Activated CD4-positive, alpha-beta T cell treated with anti-CD3 and anti-CD28 coated beads for 4 hours (primary cell): Measurements from ENCODE around the gene PIM2.

Experiments
- DNase-seq, 2 donors: peaks; one replicate each; pipeline ENCODE4 v3.0.0-alpha.2; 2020

PIM2 gene

GRCh38 chrX:48918643-48919340 is at the start of gene PIM2:
PIM2 (minus strand) TSS chrX:48919024; CDS start chrX:48918834, 190 bp downstream.
- DNase-seq: peak; percentile 88 to 91

- DNase-seq: no peak
These were observed 49.6 kb upstream of the PIM2 start for GRCh38 chrX:48968377-48968776.

GRCh38 chrX:48966796-48967579 is 48.2 kb upstream of the PIM2 start:
- no peak for DNase-seq

GRCh38 chrX:48965959-48966358 is 47.1 kb upstream of the PIM2 start:
- no peak for DNase-seq

- DNase-seq: no peak
These were observed 42.8 kb upstream of the PIM2 start for GRCh38 chrX:48961585-48962091.

GRCh38 chrX:48960291-48960690 is 41.5 kb upstream of the PIM2 start:
- no peak for DNase-seq

GRCh38 chrX:48958635-48959094 is 39.8 kb upstream of the PIM2 start:
- no peak for DNase-seq

- DNase-seq: peak; percentile 88 to 93
These were observed 39.2 kb upstream of the PIM2 start for GRCh38 chrX:48957827-48958634.

- DNase-seq: peak; percentile 62 to 69
These were observed 38.6 kb upstream of the PIM2 start, which contains the start of gene OTUD5 for GRCh38 chrX:48957477-48957826. OTUD5 (minus strand) TSS chrX:48957607; CDS start chrX:48957570, 37 bp downstream.

- DNase-seq: peak; percentile 57 to 70
These were observed 38.0 kb upstream of the PIM2 start for GRCh38 chrX:48956728-48957414.

- no peak for DNase-seq
These were observed 29.8 kb upstream of the PIM2 start for GRCh38 chrX:48948589-48948988.

GRCh38 chrX:48945517-48946348 is 26.9 kb upstream of the PIM2 start:
- peak; percentile 44 to 51 for DNase-seq

- no peak for DNase-seq
These were observed 24.1 kb upstream of the PIM2 start for GRCh38 chrX:48942895-48943294.

GRCh38 chrX:48940404-48940955 is 21.7 kb upstream of the PIM2 start:
- no peak for DNase-seq

GRCh38 chrX:48939524-48940228 is 20.9 kb upstream of the PIM2 start:
- DNase-seq: no peak

- DNase-seq: peak in 1 of 2 donors; percentile 53
These were observed 20.0 kb upstream of the PIM2 start for GRCh38 chrX:48938721-48939425.

- peak; percentile 84 to 85 for DNase-seq
These were observed 18.5 kb upstream of the PIM2 start for GRCh38 chrX:48937054-48937907.

- DNase-seq: no peak
These were observed 17.7 kb upstream of the PIM2 start for GRCh38 chrX:48936429-48937053.
